Measurements from ENCODE around the gene STPG2. TPM values are rescaled to one million over a fixed set of nuclear protein-coding genes. Genes with fewer than 3 reads are reported as not detected.

STPG2 gene
- total RNA-seq, 1 donor from 2014 or later = not detected

- DNase-seq (ENCODE audit: low read depth) = peak; percentile 8
- Histone ChIP-seq H3K4me3 (ENCODE audit: low read depth, low read length) (no peak overlapping the region), H3K36me3 (ENCODE audit: control insufficient read depth, insufficient read depth, low read length) (no peaks in the 10 kb centered on the region), H3K27me3 (ENCODE audit: control insufficient read depth, insufficient read depth, low read length) (no peaks in the 10 kb centered on the region)
- no peak for TF ChIP-seq CTCF (IDR thresholded peaks at IDR 0.05; ENCODE audit: insufficient read depth, low read length, severe bottlenecking)
- no peak for FAIRE-seq
Observed at GRCh38 chr4:97759785-97760184, 383.5 kb downstream of the STPG2 start.

- Histone ChIP-seq H3K4me3 (ENCODE audit: low read depth, low read length) (no peak overlapping the region), H3K36me3 (ENCODE audit: control insufficient read depth, insufficient read depth, low read length) (no peaks in the 10 kb centered on the region), H3K27me3 (ENCODE audit: control insufficient read depth, insufficient read depth, low read length) (no peaks in the 10 kb centered on the region)
- DNase-seq (ENCODE audit: low read depth) (no peak), FAIRE-seq (no peak)
- no peak for TF ChIP-seq CTCF (IDR thresholded peaks at IDR 0.05; ENCODE audit: insufficient read depth, low read length, severe bottlenecking)
Observed at GRCh38 chr4:97752599-97752998, 390.7 kb downstream of the STPG2 start.

GRCh38 chr4:97747945-97748344, 395.3 kb downstream of the STPG2 start:
- no peak for TF ChIP-seq CTCF (IDR thresholded peaks at IDR 0.05; ENCODE audit: insufficient read depth, low read length, severe bottlenecking)
- Histone ChIP-seq H3K36me3 (ENCODE audit: control insufficient read depth, insufficient read depth, low read length) (no peaks in the 10 kb centered on the region), H3K4me3 (ENCODE audit: low read depth, low read length) (no peak overlapping the region), H3K27me3 (ENCODE audit: control insufficient read depth, insufficient read depth, low read length) (no peaks in the 10 kb centered on the region)
- DNase-seq (ENCODE audit: low read depth) (no peak), FAIRE-seq (no peak)

GRCh38 chr4:97720869-97721432, 422.3 kb downstream of the STPG2 start:
- DNase-seq (ENCODE audit: low read depth) (peak; percentile 78), FAIRE-seq (no peak)
- Histone ChIP-seq H3K36me3 (ENCODE audit: control insufficient read depth, insufficient read depth, low read length) (no peaks in the 10 kb centered on the region), H3K27me3 (ENCODE audit: control insufficient read depth, insufficient read depth, low read length) (no peaks in the 10 kb centered on the region), H3K4me3 (ENCODE audit: low read depth, low read length) (no peak overlapping the region)
- peak; percentile 22 for TF ChIP-seq CTCF (IDR thresholded peaks at IDR 0.05; ENCODE audit: insufficient read depth, low read length, severe bottlenecking)

GRCh38 chr4:97691111-97691605, 452.1 kb downstream of the STPG2 start:
- DNase-seq (ENCODE audit: low read depth) (no peak), FAIRE-seq (no peak)
- H3K27me3 ChIP-seq (ENCODE audit: control insufficient read depth, insufficient read depth, low read length) = no peaks in the 10 kb centered on the region
- no peak for TF ChIP-seq CTCF (IDR thresholded peaks at IDR 0.05; ENCODE audit: insufficient read depth, low read length, severe bottlenecking)
- H3K36me3 ChIP-seq (ENCODE audit: control insufficient read depth, insufficient read depth, low read length) = no peaks in the 10 kb centered on the region
- no peak overlapping the region for H3K4me3 ChIP-seq (ENCODE audit: low read depth, low read length)

GRCh38 chr4:97670703-97671269, 472.5 kb downstream of the STPG2 start:
- H3K36me3 ChIP-seq (ENCODE audit: control insufficient read depth, insufficient read depth, low read length) = no peaks in the 10 kb centered on the region
- H3K27me3 ChIP-seq (ENCODE audit: control insufficient read depth, insufficient read depth, low read length) = no peaks in the 10 kb centered on the region
- FAIRE-seq (peak; percentile 88), DNase-seq (ENCODE audit: low read depth) (no peak)
- no peak for TF ChIP-seq CTCF (IDR thresholded peaks at IDR 0.05; ENCODE audit: insufficient read depth, low read length, severe bottlenecking)
- no peak overlapping the region for H3K4me3 ChIP-seq (ENCODE audit: low read depth, low read length)
